Measurements from ENCODE around the gene EPB42. TPM values are rescaled to one million over a fixed set of nuclear protein-coding genes. Genes with fewer than 3 reads are reported as not detected.

EPB42 gene
- total RNA-seq, result not detected in 2 replicates
- polyA plus RNA-seq (2012), result not detected

GRCh38 chr15:43220991-43221403, at the start of gene EPB42:
Gene EPB42, minus strand, starts transcription at chr15:43221018. Its CDS starts 193 bp downstream, at chr15:43220825.
- no peak for DNase-seq (ENCODE audit: low read depth)

- DNase-seq (ENCODE audit: low read depth), result no peak
Observed at GRCh38 chr15:43270113-43270665, 49.4 kb upstream of the EPB42 start.

- DNase-seq (ENCODE audit: low read depth), result peak; percentile 34
Observed at GRCh38 chr15:43268111-43269105, 47.6 kb upstream of the EPB42 start.

- no peak for DNase-seq (ENCODE audit: low read depth)
Observed at GRCh38 chr15:43267439-43267838, 46.6 kb upstream of the EPB42 start.

- no peak for DNase-seq (ENCODE audit: low read depth)
Observed at GRCh38 chr15:43266834-43267233, 46.0 kb upstream of the EPB42 start, which contains the start of gene TGM5. Gene TGM5, minus strand, starts transcription at chr15:43266928. Its CDS starts 79 bp downstream, at chr15:43266849.

GRCh38 chr15:43266386-43266785, 45.6 kb upstream of the EPB42 start:
- no peak for DNase-seq (ENCODE audit: low read depth)

- no peak for DNase-seq (ENCODE audit: low read depth)
Observed at GRCh38 chr15:43260011-43260615, 39.3 kb upstream of the EPB42 start.

- DNase-seq (ENCODE audit: low read depth), result no peak
Observed at GRCh38 chr15:43258781-43259180, 38.0 kb upstream of the EPB42 start.

GRCh38 chr15:43256341-43256740, 35.5 kb upstream of the EPB42 start:
- no peak for DNase-seq (ENCODE audit: low read depth)

GRCh38 chr15:43255376-43255775, 34.6 kb upstream of the EPB42 start:
- no peak for DNase-seq (ENCODE audit: low read depth)

- DNase-seq (ENCODE audit: low read depth), result peak; percentile 13
Observed at GRCh38 chr15:43253431-43254403, 32.9 kb upstream of the EPB42 start.

GRCh38 chr15:43251871-43252250, 31.0 kb upstream of the EPB42 start:
- DNase-seq (ENCODE audit: low read depth), result no peak

- DNase-seq (ENCODE audit: low read depth), result no peak
Observed at GRCh38 chr15:43251185-43251870, 30.5 kb upstream of the EPB42 start.

- DNase-seq (ENCODE audit: low read depth), result no peak
Observed at GRCh38 chr15:43250785-43251184, 30.0 kb upstream of the EPB42 start.

- peak; percentile 49 for DNase-seq (ENCODE audit: low read depth)
Observed at GRCh38 chr15:43249699-43250203, 28.9 kb upstream of the EPB42 start.

GRCh38 chr15:43249236-43249635, 28.4 kb upstream of the EPB42 start:
- no peak for DNase-seq (ENCODE audit: low read depth)

GRCh38 chr15:43246261-43246774, 25.5 kb upstream of the EPB42 start:
- no peak for DNase-seq (ENCODE audit: low read depth)

GRCh38 chr15:43244092-43244491, 23.3 kb upstream of the EPB42 start:
- no peak for DNase-seq (ENCODE audit: low read depth)

- DNase-seq (ENCODE audit: low read depth), result no peak
Observed at GRCh38 chr15:43243020-43243645, 22.3 kb upstream of the EPB42 start.
